ENCODE data around the gene PDP2.

The PDP2 gene

GRCh38 chr16:66901626-66902025, 21.3 kb downstream of the PDP2 start:
- no peak for DNase-seq (ENCODE audit: low read depth)
- TF ChIP-seq, protein P1, sequence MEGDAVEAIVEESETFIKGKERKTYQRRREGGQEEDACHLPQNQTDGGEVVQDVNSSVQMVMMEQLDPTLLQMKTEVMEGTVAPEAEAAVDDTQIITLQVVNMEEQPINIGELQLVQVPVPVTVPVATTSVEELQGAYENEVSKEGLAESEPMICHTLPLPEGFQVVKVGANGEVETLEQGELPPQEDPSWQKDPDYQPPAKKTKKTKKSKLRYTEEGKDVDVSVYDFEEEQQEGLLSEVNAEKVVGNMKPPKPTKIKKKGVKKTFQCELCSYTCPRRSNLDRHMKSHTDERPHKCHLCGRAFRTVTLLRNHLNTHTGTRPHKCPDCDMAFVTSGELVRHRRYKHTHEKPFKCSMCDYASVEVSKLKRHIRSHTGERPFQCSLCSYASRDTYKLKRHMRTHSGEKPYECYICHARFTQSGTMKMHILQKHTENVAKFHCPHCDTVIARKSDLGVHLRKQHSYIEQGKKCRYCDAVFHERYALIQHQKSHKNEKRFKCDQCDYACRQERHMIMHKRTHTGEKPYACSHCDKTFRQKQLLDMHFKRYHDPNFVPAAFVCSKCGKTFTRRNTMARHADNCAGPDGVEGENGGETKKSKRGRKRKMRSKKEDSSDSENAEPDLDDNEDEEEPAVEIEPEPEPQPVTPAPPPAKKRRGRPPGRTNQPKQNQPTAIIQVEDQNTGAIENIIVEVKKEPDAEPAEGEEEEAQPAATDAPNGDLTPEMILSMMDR (IDR thresholded peaks at IDR 0.05; ENCODE audit: low read length, missing control alignments), result no peak
- H3K4me3 ChIP-seq (replicated peaks; ENCODE audit: low read depth, low read length), result no peak overlapping the region

- TF ChIP-seq, protein P1 (IDR thresholded peaks at IDR 0.05; ENCODE audit: low read length, missing control alignments), result no peak
- no peak for DNase-seq (ENCODE audit: low read depth)
These were observed 22.6 kb downstream of the PDP2 start for GRCh38 chr16:66902648-66903543.

GRCh38 chr16:66903544-66904427, 23.5 kb downstream of the PDP2 start:
- H3K4me3 ChIP-seq (replicated peaks; ENCODE audit: low read depth, low read length), result no peak overlapping the region
- DNase-seq (ENCODE audit: low read depth), result no peak
- TF ChIP-seq, protein P1 (IDR thresholded peaks at IDR 0.05; ENCODE audit: low read length, missing control alignments), result no peak

More at GRCh38 chr16:66902648-66903543, 22.6 kb downstream of the PDP2 start:
- H3K4me3 ChIP-seq (replicated peaks; ENCODE audit: low read depth, low read length), result no peak overlapping the region

DNA sequence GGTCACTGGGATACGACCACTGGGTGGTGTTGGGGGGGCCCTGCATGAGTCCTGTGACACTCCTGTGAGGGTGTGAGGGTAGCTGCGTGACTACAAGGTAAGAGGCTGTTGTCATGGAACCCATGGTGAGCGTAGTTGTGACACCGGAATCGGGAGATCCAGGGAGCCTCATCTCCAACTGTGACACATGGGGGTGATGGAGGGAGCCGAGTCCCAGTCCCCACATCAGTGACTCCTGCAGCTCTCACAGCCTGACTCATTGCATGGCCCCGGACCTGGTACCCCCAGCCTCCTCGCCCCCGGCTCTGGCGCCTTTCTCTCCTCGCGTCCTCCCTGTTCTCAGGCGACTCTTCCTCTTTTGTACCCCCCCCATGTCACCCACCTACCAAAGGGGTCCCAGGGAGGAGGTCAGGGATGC, 24.1 kb downstream of the PDP2 start:
- no peak overlapping the region for H3K4me3 ChIP-seq (replicated peaks; ENCODE audit: low read depth, low read length)
- no peak for DNase-seq (ENCODE audit: low read depth)
- TF ChIP-seq, protein P1 (IDR thresholded peaks at IDR 0.05; ENCODE audit: low read length, missing control alignments), result no peak

DNA sequence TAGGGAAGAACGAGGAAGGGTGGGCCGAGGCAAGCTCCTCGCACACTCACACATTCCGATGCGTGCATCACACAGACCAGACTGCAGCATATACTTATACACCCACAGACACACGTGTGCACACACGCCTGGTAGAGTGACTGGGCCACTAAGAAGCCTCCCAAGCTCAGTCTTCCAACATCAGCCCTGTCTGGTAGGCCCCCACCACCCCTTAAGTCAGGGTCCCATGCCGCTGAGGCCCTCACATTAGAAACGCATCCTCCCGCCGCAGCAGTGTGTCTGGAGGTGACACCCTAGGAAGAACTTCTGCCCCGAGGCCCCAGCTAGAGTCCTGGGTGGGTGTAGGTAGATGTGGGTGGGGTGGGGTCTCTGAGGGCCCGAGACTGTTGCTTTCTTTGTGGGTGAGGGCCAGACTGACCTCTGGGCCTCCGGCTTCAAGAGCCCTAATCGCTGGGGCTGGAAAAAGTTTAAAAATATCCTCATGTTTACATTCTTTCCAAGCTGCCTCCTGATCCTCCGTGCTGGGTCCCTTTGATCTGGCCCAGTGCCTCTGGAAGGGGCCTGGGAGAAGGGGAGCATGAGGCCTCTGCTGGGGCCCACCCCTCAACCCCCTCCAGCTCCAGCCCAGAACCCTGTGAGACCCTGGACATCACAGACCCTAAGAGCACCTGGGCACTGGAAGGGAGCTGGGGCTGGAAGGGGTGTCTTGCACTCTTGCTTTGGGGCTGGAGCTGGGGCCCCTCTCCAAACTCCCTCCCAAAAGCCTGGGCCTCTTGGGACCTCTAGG, 24.7 kb downstream of the PDP2 start:
- no peak for DNase-seq (ENCODE audit: low read depth)
- TF ChIP-seq, protein P1 (IDR thresholded peaks at IDR 0.05; ENCODE audit: low read length, missing control alignments), result no peak
- H3K4me3 ChIP-seq (replicated peaks; ENCODE audit: low read depth, low read length), result no peak overlapping the region
